ENCODE measurements around the gene SHB.

Gene SHB

GRCh38 chr9:38068701-38069628 lies at the start of gene SHB:
Gene SHB, minus strand, starts transcription at chr9:38069227. Its CDS starts 582 bp downstream, at chr9:38068645.
- DNase-seq, result peak; percentile 94

GRCh38 chr9:38117651-38118050 lies 48.6 kb upstream of the SHB start:
- DNase-seq, result no peak

GRCh38 chr9:38114905-38115304 lies 45.9 kb upstream of the SHB start:
- no peak for DNase-seq

- no peak for DNase-seq
Measured at GRCh38 chr9:38112456-38112855, 43.4 kb upstream of the SHB start.

- no peak for DNase-seq
Measured at GRCh38 chr9:38112049-38112448, 43.0 kb upstream of the SHB start.

- no peak for DNase-seq
Measured at GRCh38 chr9:38110476-38110875, 41.4 kb upstream of the SHB start.

- DNase-seq, result no peak
Measured at GRCh38 chr9:38109601-38110000, 40.6 kb upstream of the SHB start.

GRCh38 chr9:38108326-38108725 lies 39.3 kb upstream of the SHB start:
- DNase-seq, result no peak

- no peak for DNase-seq
Measured at GRCh38 chr9:38107811-38108304, 38.8 kb upstream of the SHB start.

GRCh38 chr9:38107405-38107804 lies 38.4 kb upstream of the SHB start:
- DNase-seq, result no peak

GRCh38 chr9:38106488-38106887 lies 37.5 kb upstream of the SHB start:
- DNase-seq, result no peak

- DNase-seq, result no peak
Measured at GRCh38 chr9:38103340-38103739, 34.3 kb upstream of the SHB start.

GRCh38 chr9:38101423-38101822 lies 32.4 kb upstream of the SHB start:
- no peak for DNase-seq

- DNase-seq, result no peak
Measured at GRCh38 chr9:38096238-38096805, 27.3 kb upstream of the SHB start.

- no peak for DNase-seq
Measured at GRCh38 chr9:38094165-38094564, 25.1 kb upstream of the SHB start.

GRCh38 chr9:38092656-38093055 lies 23.6 kb upstream of the SHB start:
- DNase-seq, result no peak

GRCh38 chr9:38092200-38092524 lies 23.1 kb upstream of the SHB start:
- no peak for DNase-seq

GRCh38 chr9:38091310-38092199 lies 22.5 kb upstream of the SHB start:
- DNase-seq, result no peak

GRCh38 chr9:38090170-38090569 lies 21.1 kb upstream of the SHB start:
- no peak for DNase-seq

- no peak for DNase-seq
Measured at GRCh38 chr9:38089387-38090165, 20.5 kb upstream of the SHB start.

GRCh38 chr9:38088006-38088925 lies 19.2 kb upstream of the SHB start:
- peak; percentile 80 for DNase-seq
